ENCODE measurements around the gene ZNF593.
A peak's percentile ranks its signal among the peaks of the same experiment; 100 is the strongest.

The ZNF593 gene

GRCh38 chr1:26132834-26133167 is 36.9 kb upstream of the ZNF593 start:
- DNase-seq = no peak
- no peaks in the 10 kb centered on the region for H3K36me3 Mint-ChIP-seq (ENCODE audit: low read depth)
- no peaks in the 10 kb centered on the region for H3K9me3 Mint-ChIP-seq
- H3K4me3 Mint-ChIP-seq = no peak overlapping the region
- no peak overlapping the region for H3K27ac Mint-ChIP-seq
- H3K27me3 Mint-ChIP-seq = no peaks in the 10 kb centered on the region
- H3K4me1 Mint-ChIP-seq (ENCODE audit: low read depth) = peaks cover 9% of the 10 kb centered on the region

- Mint-ChIP-seq H3K9me3 (no peaks in the 10 kb centered on the region), H3K4me1 (ENCODE audit: low read depth) (peaks cover 10% of the 10 kb centered on the region), H3K27me3 (no peaks in the 10 kb centered on the region), H3K27ac (no peak overlapping the region), H3K36me3 (ENCODE audit: low read depth) (no peaks in the 10 kb centered on the region), H3K4me3 (no peak overlapping the region)
- no peak for DNase-seq
Measured at GRCh38 chr1:26134466-26134865, 35.2 kb upstream of the ZNF593 start.

DNA sequence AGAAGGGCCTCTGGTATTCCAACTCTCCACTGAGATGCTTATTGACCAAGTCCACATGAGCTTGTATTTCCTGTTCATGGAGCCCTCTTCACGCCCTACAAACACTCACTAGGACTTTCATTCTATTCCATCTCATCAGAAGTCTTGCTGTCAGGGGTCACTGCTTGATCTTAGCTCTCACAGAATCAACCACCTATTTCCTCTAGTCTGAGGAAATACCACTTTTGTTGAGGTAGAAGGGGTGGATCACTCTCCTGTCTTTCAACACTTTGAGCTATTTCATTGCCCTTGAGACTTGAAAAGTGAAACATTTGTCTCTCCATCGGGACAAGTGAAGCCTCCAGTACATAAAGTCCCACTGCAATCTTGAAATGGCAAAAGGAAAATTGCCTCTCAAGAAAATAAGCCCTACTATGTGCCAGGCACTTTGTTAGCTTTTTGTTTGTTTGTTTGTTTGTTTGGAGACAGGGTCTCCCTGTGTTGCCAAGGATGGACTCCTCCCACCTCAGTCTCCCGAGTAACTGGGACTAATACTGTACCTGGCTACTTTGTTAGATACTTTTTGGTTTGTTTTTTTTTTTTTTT is 30.6 kb upstream of the ZNF593 start:
- H3K4me1 Mint-ChIP-seq (ENCODE audit: low read depth) = peaks cover 8% of the 10 kb centered on the region
- no peak overlapping the region for H3K27ac Mint-ChIP-seq
- no peak for DNase-seq
- H3K27me3 Mint-ChIP-seq = no peaks in the 10 kb centered on the region
- H3K9me3 Mint-ChIP-seq = no peaks in the 10 kb centered on the region
- no peak overlapping the region for H3K4me3 Mint-ChIP-seq
- H3K36me3 Mint-ChIP-seq (ENCODE audit: low read depth) = no peaks in the 10 kb centered on the region

DNA sequence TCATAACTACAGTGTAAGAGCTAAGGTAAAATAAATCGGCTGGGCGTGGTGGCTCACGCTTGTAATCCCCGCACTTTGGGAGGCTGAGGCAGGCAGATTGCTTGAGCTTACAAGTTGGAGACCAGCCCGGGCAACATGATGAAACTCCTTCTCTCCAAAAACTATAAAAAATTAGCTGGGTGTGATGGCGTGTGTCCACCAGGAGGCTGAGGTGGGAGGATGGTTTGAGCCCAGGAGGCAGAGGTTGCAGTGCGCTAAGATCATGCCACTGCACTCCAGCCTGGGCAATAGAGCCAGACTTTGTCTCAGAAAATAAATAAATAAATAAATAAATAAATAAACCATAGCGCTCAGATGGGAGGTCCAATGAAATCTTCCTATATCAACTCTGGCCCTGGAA is 27.5 kb upstream of the ZNF593 start:
- Mint-ChIP-seq H3K9me3 (no peaks in the 10 kb centered on the region), H3K27ac (no peak overlapping the region), H3K4me3 (no peak overlapping the region), H3K36me3 (ENCODE audit: low read depth) (no peaks in the 10 kb centered on the region), H3K4me1 (ENCODE audit: low read depth) (peaks cover 13% of the 10 kb centered on the region), H3K27me3 (no peaks in the 10 kb centered on the region)
- no peak for DNase-seq

DNA sequence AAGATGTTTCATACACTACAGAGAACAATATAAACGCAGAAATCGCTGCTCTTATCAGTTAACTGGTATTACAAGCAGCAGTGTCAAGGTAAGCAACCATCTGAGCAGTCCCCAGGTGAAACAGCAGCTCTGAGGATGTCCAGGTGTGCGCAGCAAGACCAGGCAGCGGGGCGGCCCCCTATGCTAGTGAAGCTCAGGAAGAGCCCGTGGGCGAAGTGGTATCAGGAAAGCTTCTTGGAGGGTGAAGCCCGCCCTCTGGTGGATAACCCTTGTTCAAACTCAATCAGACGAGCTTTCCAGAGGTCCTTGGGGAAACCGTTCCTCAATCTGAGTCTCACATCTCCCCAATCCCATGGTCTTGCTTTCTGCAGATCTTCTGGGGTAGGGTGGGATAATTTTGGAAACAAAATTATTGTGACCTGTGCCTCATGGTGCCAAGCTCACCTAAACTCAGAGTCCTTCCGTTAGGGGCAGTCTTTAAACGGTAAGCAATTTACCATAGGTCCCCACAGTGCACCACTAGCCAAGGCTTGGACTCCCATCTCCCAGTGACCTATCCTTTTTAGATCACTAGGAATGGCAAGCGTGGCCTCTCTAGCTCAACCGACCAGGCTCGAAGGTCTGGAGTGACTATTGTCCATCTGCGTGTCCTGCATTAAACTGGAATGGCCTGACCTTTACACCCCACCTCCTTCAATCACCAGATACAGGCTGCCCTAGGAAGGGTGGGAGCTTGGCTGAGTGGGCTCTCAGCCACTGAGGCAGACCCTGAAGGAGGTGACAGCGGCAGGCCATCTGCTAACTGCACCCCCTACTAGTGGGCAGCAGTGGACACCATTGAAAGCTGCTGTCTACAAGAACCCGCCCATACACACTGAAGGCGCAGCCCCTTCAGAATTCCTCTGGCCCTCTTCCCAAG is 24.4 kb upstream of the ZNF593 start:
- peak; percentile 80 for DNase-seq
- no peaks in the 10 kb centered on the region for H3K9me3 Mint-ChIP-seq
- peaks cover 6% of the 10 kb centered on the region for H3K4me1 Mint-ChIP-seq (ENCODE audit: low read depth)
- H3K36me3 Mint-ChIP-seq (ENCODE audit: low read depth) = no peaks in the 10 kb centered on the region
- no peak overlapping the region for H3K4me3 Mint-ChIP-seq
- no peaks in the 10 kb centered on the region for H3K27me3 Mint-ChIP-seq
- H3K27ac Mint-ChIP-seq = no peak overlapping the region

DNA sequence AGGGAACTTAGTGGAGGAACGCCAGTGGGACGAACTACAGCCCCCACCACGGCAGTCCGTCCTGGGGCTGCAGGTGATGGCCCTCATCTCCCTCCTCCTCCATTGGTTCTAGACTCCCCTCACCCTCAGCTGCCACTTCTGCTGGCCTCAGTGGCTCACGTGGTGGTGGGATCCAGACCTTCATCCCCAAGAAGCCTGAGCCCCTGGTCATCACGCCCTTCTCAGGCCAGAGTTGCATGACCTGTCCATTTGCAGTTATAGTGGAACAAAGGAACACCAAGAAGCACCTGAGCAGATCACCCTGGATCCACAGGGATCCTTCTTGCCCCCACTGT is 23.8 kb upstream of the ZNF593 start:
- peaks cover 6% of the 10 kb centered on the region for H3K4me1 Mint-ChIP-seq (ENCODE audit: low read depth)
- no peak for DNase-seq
- H3K27ac Mint-ChIP-seq = no peak overlapping the region
- no peaks in the 10 kb centered on the region for H3K9me3 Mint-ChIP-seq
- H3K4me3 Mint-ChIP-seq = no peak overlapping the region
- no peaks in the 10 kb centered on the region for H3K36me3 Mint-ChIP-seq (ENCODE audit: low read depth)
- H3K27me3 Mint-ChIP-seq = no peaks in the 10 kb centered on the region

GRCh38 chr1:26148887-26149286 is 20.8 kb upstream of the ZNF593 start:
- Mint-ChIP-seq H3K27ac (no peak overlapping the region), H3K9me3 (no peaks in the 10 kb centered on the region), H3K36me3 (ENCODE audit: low read depth) (no peaks in the 10 kb centered on the region), H3K4me1 (ENCODE audit: low read depth) (peaks cover 6% of the 10 kb centered on the region), H3K27me3 (peaks cover 5% of the 10 kb centered on the region), H3K4me3 (no peak overlapping the region)
- no peak for DNase-seq

DNA sequence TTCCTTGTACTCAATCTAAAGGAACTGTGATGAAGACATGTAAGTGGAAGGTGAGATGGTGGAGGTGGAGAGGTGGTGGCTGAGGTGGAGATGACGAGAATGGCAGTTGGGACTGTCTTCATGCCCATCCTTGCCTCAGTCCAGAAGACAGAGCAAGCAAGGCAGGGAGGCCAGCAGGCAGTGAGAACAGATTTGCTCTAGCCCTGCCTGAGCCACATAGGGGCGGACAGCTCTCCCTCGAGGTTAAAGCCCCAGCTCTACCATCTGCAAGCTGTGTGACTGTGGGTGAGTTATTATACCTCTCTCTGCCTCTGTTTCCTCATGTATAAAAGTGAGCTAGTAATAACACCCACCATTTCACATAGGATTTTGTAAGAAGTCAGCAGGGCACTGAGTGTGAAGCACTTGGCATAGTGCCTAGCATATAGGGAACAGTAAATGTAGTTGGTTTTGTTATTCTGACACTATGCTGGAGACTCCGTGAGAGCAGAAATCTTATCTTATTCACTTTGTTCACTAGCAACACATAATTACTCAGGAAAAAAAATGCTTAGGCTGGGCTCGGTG is 15.7 kb upstream of the ZNF593 start:
- Mint-ChIP-seq H3K27me3 (peaks cover 44% of the 10 kb centered on the region), H3K27ac (no peak overlapping the region), H3K36me3 (ENCODE audit: low read depth) (no peaks in the 10 kb centered on the region), H3K9me3 (no peaks in the 10 kb centered on the region), H3K4me1 (ENCODE audit: low read depth) (peaks cover 3% of the 10 kb centered on the region), H3K4me3 (no peak overlapping the region)
- no peak for DNase-seq

DNA sequence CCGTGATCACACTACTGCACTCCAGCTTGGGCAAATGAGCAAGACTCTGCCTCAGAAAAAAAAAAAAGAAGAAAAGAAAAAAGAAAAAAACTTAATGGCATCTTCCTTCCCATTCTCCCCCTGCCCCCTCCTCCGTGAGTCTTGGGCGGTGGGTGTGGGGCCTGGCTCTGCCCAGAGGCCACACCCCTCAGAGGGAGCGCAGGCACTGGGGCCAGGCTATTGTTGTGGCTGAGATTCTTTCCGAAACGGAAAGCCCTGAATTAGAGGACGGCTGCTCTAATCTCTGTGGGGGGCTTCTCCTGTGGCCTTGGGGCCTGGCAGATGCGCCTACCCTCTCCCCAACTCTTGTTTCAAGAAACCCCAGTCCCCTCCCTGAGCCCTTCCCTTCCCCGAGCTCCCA is 15.0 kb upstream of the ZNF593 start:
- Mint-ChIP-seq H3K9me3 (no peaks in the 10 kb centered on the region), H3K27ac (no peak overlapping the region), H3K4me1 (ENCODE audit: low read depth) (peaks cover 3% of the 10 kb centered on the region), H3K4me3 (no peak overlapping the region), H3K36me3 (ENCODE audit: low read depth) (no peaks in the 10 kb centered on the region), H3K27me3 (peaks cover 51% of the 10 kb centered on the region)
- DNase-seq = no peak

- Mint-ChIP-seq H3K27me3 (peaks cover 57% of the 10 kb centered on the region), H3K36me3 (ENCODE audit: low read depth) (no peaks in the 10 kb centered on the region), H3K4me1 (ENCODE audit: low read depth) (peaks cover 3% of the 10 kb centered on the region), H3K9me3 (no peaks in the 10 kb centered on the region), H3K27ac (no peak overlapping the region), H3K4me3 (no peak overlapping the region)
- no peak for DNase-seq
Measured at GRCh38 chr1:26155370-26156284, 14.1 kb upstream of the ZNF593 start.

DNA sequence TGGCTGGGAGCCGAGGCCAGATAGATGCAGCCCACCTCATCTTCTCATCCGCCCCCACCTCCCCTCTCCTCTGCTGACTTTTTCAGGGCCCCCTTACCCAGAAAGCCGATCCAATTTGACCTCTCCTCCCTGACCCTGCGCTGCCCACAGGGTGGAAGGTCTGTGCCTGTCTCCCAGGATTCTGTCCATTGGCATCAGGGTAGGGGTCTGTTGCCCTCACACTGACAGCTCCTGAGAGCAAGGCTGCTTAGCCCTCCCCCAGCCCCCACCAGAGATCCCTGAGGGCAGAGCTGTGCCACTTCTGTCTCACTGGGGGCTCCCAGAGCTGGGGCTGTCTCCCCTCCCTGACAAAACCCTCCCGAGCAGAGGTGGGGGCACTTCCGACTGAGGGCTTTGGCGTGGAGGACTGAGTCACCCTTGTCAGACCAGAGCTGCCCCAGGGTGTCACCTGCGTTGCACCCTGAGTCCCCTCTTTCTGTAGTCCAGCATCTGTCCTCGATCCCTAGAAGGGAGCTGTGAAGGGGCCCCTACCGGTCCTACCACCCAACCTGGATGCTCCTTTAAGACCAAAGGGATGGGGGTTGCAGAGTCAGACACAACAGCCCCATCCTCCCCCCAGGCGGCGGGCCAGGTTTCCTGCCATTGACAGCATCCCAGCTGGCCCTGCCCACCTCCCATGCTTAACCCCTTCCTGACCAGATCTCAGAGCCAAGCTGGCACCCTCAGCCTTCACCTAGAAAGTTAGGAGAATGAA is 13.2 kb upstream of the ZNF593 start:
- Mint-ChIP-seq H3K27me3 (peaks cover 62% of the 10 kb centered on the region), H3K36me3 (ENCODE audit: low read depth) (no peaks in the 10 kb centered on the region), H3K4me3 (no peak overlapping the region), H3K27ac (no peak overlapping the region), H3K9me3 (no peaks in the 10 kb centered on the region), H3K4me1 (ENCODE audit: low read depth) (peaks cover 5% of the 10 kb centered on the region)
- no peak for DNase-seq

GRCh38 chr1:26158271-26158907 is 11.3 kb upstream of the ZNF593 start:
- Mint-ChIP-seq H3K9me3 (no peaks in the 10 kb centered on the region), H3K27me3 (peaks cover 68% of the 10 kb centered on the region), H3K4me3 (no peak overlapping the region), H3K4me1 (ENCODE audit: low read depth) (peaks cover 10% of the 10 kb centered on the region), H3K36me3 (ENCODE audit: low read depth) (no peaks in the 10 kb centered on the region), H3K27ac (no peak overlapping the region)
- DNase-seq = no peak

GRCh38 chr1:26158908-26159742 is 10.6 kb upstream of the ZNF593 start, which contains the start of gene FAM110D:
Gene FAM110D (plus strand): TSS chr1:26159079. CDS start chr1:26161292, 2,213 bp downstream.
- Mint-ChIP-seq H3K36me3 (ENCODE audit: low read depth) (no peaks in the 10 kb centered on the region), H3K4me3 (no peak within 1 kb of the TSS), H3K27ac (no peak within 1 kb of the TSS), H3K9me3 (no peaks in the 10 kb centered on the region), H3K4me1 (ENCODE audit: low read depth) (peaks cover 15% of the 10 kb centered on the region), H3K27me3 (peaks cover 73% of the 10 kb centered on the region)
- no peak for DNase-seq
